Fibroblast of lung (primary cell): Measurements from ENCODE around the gene GNA12. TPM values are rescaled to one million over a fixed set of nuclear protein-coding genes. Genes with fewer than 3 reads are reported as not detected.

Experiments used
- DNase-seq, 2 donors: peaks; one replicate each; pipeline versions ENCODE4 v3.0.0 to v3.0.0-alpha.2; 2010; ENCODE audit warnings: low read depth in 2 of 2
- H2AFZ ChIP-seq: 2 replicates; pipeline ENCODE4 v1.5.1; 2012; ENCODE audit warnings: low read length, control low read depth, inconsistent platforms
- H3K27ac ChIP-seq: 2 replicates; pipeline ENCODE4 v1.5.1; 2011; ENCODE audit warnings: low read length, control low read depth; ENCODE audit not compliant: insufficient read depth
- H3K27me3 ChIP-seq: 2 replicates; pipeline ENCODE4 v1.5.1; 2011; ENCODE audit warnings: mild to moderate bottlenecking, low read length; ENCODE audit not compliant: control insufficient read depth, insufficient read depth
- H3K36me3 ChIP-seq: 2 replicates; pipeline ENCODE4 v1.5.1; 2011; ENCODE audit warnings: low read length; ENCODE audit not compliant: control insufficient read depth, insufficient read depth
- H3K4me1 ChIP-seq: 2 replicates; pipeline ENCODE4 v1.5.1; 2011; ENCODE audit warnings: low read length; ENCODE audit not compliant: control insufficient read depth, insufficient read depth; ENCODE audit errors: extremely low read depth
- H3K4me2 ChIP-seq: 2 replicates; pipeline ENCODE4 v1.5.1; 2011; ENCODE audit warnings: low read length, control low read depth; ENCODE audit not compliant: insufficient read depth; ENCODE audit errors: extremely low read depth
- H3K4me3 ChIP-seq, 4 experiments: fragments of 200-600 bp in 1 of 4; sonication (generic) in 1 of 4; replicated peaks in 1 of 4; 2 replicates each; pipeline ENCODE4 v1.5.1; 2011 to 2016; ENCODE audit warnings: low read length in 4 of 4, low read depth in 3 of 4, mild to moderate bottlenecking in 3 of 4, control low read depth in 2 of 4, inconsistent platforms in 1 of 4, mixed read lengths in 1 of 4; ENCODE audit not compliant: insufficient read depth in 1 of 4; ENCODE audit errors: control extremely low read depth in 1 of 4
- H3K79me2 ChIP-seq: 2 replicates; pipeline ENCODE4 v1.5.1; 2012; ENCODE audit warnings: mild to moderate bottlenecking, low read length, inconsistent platforms; ENCODE audit not compliant: control insufficient read depth, insufficient read depth
- H3K9ac ChIP-seq: 2 replicates; pipeline ENCODE4 v1.5.1; 2011; ENCODE audit warnings: mild to moderate bottlenecking, low read length, control low read depth; ENCODE audit not compliant: insufficient read depth
- H3K9me3 ChIP-seq: 2 replicates; pipeline ENCODE4 v1.5.1; 2012; ENCODE audit warnings: low read depth, low read length; ENCODE audit not compliant: control insufficient read depth, insufficient read depth
- H4K20me1 ChIP-seq: 2 replicates; pipeline ENCODE4 v1.5.1; 2011; ENCODE audit warnings: low read length; ENCODE audit not compliant: control insufficient read depth, insufficient read depth; ENCODE audit errors: extremely low read depth
- EZH2 ChIP-seq: IDR thresholded peaks from 2 replicates; pipeline ENCODE4 v1.5.1; 2012; ENCODE audit warnings: low read length, control low read depth, mild to moderate bottlenecking; ENCODE audit errors: missing control alignments
- polyA plus RNA-seq, 2 donors: library from polyadenylated mRNA; depleted of rRNA in 1 of 2; stranded (reverse) in 1 of 2; unstranded in 1 of 2; fragments of >200 nt; gene quantifications; 2 replicates each; pipeline ENCODE4 v1.2.1, GENCODE V29; 2011 to 2012; ENCODE audit warnings: missing spikeins in 1 of 2
- total RNA-seq: library from RNA; depleted of rRNA; stranded (reverse); fragments of >200 nt; gene quantifications from 2 replicates; pipeline ENCODE4 v1.2.1, GENCODE V29; 2014
- TF ChIP-seq, protein P1 (sequence below), 2 donors: IDR thresholded peaks in 1 of 2; conservative IDR thresholded peaks in 1 of 2; 1 replicate in 1 of 2; 2 replicates in 1 of 2; pipeline ENCODE4 v1.5.1; 2011 to 2012; ENCODE audit warnings: low read length in 2 of 2, control low read depth in 1 of 2, inconsistent platforms in 1 of 2, low read depth in 1 of 2, mild to moderate bottlenecking in 1 of 2

GNA12 gene
- total and polyA plus RNA-seq, 2 donors (not counting 1 experiment from before 2014, with no cell fraction given): 36.2 to 137 TPM

DNA sequence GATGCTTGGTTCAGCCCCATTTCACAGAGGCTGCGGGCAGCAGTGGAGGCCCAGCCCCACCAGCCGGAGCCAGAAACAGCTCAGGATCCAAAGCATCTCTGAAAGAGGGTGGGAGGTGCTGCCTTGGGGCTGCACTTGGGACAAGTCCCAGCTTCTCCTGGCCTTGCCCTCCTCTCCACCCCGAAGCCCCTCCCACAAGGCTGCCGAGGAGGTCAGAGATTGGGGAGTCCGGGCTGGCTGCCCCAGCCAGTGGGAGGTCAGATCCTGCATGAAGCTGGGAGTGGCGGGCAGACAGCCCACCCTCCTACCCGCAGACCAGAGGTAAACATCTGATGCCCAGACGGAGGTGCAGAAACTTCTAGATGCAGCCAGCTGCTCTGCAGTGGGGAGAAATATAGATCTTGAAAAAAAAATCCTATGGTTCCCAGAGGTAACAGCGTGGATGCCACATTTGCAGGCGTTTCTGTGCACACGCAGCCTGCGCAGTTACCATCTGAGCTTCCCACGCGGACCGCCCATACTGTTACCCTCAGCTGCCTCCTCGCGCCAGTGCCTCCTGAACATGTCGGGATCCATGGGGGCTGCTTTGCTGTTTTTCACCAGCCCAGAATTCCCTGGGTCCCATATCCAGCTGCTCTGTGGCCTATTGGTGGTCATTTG lies 36.9 kb upstream of the GNA12 start:
- H3K4me1 ChIP-seq: no peaks in the 10 kb centered on the region
- no peak for DNase-seq
- no peak overlapping the region for H3K9ac ChIP-seq
- H3K9me3 ChIP-seq: no peaks in the 10 kb centered on the region
- H3K36me3 ChIP-seq: no peaks in the 10 kb centered on the region
- no peak overlapping the region for H3K27ac ChIP-seq
- H2AFZ ChIP-seq: no peak overlapping the region
- no peak overlapping the region for H3K4me2 ChIP-seq
- H4K20me1 ChIP-seq: no peaks in the 10 kb centered on the region
- H3K27me3 ChIP-seq: no peaks in the 10 kb centered on the region
- no peak for TF ChIP-seq EZH2
- TF ChIP-seq, protein P1, sequence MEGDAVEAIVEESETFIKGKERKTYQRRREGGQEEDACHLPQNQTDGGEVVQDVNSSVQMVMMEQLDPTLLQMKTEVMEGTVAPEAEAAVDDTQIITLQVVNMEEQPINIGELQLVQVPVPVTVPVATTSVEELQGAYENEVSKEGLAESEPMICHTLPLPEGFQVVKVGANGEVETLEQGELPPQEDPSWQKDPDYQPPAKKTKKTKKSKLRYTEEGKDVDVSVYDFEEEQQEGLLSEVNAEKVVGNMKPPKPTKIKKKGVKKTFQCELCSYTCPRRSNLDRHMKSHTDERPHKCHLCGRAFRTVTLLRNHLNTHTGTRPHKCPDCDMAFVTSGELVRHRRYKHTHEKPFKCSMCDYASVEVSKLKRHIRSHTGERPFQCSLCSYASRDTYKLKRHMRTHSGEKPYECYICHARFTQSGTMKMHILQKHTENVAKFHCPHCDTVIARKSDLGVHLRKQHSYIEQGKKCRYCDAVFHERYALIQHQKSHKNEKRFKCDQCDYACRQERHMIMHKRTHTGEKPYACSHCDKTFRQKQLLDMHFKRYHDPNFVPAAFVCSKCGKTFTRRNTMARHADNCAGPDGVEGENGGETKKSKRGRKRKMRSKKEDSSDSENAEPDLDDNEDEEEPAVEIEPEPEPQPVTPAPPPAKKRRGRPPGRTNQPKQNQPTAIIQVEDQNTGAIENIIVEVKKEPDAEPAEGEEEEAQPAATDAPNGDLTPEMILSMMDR (conservative IDR thresholded peaks at IDR 0.05 in 1 of 2, IDR thresholded peaks at IDR 0.05 in 1 of 2; ENCODE audit: low read depth in 1 of 2, low read length in 2 of 2): no peak
- no peaks in the 10 kb centered on the region for H3K79me2 ChIP-seq
- no peak overlapping the region for H3K4me3 ChIP-seq

DNA sequence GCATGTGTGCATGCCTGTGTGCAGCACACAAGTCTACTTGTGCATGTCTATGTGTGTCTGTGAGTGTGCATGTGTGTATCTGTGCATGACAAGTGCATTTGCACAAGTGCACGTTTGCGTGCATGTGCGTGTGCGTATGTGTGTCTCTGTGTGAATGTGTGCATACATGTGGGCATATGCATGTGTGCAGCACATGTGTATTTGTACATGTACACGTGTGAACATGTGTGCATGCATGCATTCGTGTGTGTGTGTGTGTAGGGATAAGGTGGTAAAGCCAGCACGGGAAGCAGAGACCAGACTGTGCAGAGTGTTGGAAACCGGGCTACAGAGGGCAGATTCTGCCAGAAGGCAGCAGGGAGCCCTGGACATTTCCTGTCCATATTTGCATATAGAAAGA lies 35.9 kb upstream of the GNA12 start:
- Histone ChIP-seq H3K79me2 (no peaks in the 10 kb centered on the region), H4K20me1 (no peaks in the 10 kb centered on the region), H3K9ac (no peak overlapping the region), H3K4me1 (no peaks in the 10 kb centered on the region), H3K4me3 (no peak overlapping the region), H3K4me2 (no peak overlapping the region), H3K27me3 (no peaks in the 10 kb centered on the region), H3K36me3 (no peaks in the 10 kb centered on the region), H3K27ac (no peak overlapping the region), H3K9me3 (no peaks in the 10 kb centered on the region), H2AFZ (no peak overlapping the region)
- TF ChIP-seq EZH2: no peak
- TF ChIP-seq, protein P1 (conservative IDR thresholded peaks at IDR 0.05 in 1 of 2, IDR thresholded peaks at IDR 0.05 in 1 of 2; ENCODE audit: low read depth in 1 of 2, low read length in 2 of 2): no peak
- no peak for DNase-seq

DNA sequence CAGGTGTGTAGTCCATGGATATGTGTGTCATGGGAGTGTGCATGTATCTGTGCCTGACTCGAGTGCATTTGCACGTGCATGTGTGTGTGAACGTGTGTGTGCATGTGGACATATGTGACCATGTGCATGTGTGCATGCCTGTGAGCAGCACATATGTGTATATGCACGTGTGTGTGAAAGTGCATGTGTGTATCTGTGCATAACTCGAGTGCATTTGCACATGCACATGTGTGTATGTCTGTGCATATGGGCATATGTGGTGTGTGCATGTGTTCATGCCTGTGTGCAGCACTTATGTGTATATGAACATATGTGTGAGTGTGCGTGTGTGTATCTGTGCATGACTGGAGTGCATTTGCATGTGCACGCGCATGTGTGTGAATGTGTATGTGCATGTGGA lies 35.2 kb upstream of the GNA12 start:
- no peaks in the 10 kb centered on the region for H4K20me1 ChIP-seq
- no peaks in the 10 kb centered on the region for H3K27me3 ChIP-seq
- H3K27ac ChIP-seq: no peak overlapping the region
- H3K4me1 ChIP-seq: no peaks in the 10 kb centered on the region
- H3K9ac ChIP-seq: no peak overlapping the region
- TF ChIP-seq, protein P1 (conservative IDR thresholded peaks at IDR 0.05 in 1 of 2, IDR thresholded peaks at IDR 0.05 in 1 of 2; ENCODE audit: low read depth in 1 of 2, low read length in 2 of 2): no peak
- no peak for TF ChIP-seq EZH2
- H3K9me3 ChIP-seq: no peaks in the 10 kb centered on the region
- no peak overlapping the region for H3K4me3 ChIP-seq
- H2AFZ ChIP-seq: no peak overlapping the region
- DNase-seq: no peak
- no peak overlapping the region for H3K4me2 ChIP-seq
- no peaks in the 10 kb centered on the region for H3K79me2 ChIP-seq
- no peaks in the 10 kb centered on the region for H3K36me3 ChIP-seq
